AML-193 (cell line): ENCODE data around the gene LRRC14B.
"Not testable (repeated sequence)": the region's sequence is repeated elsewhere in the genome, so short reads cannot be mapped to it uniquely, and the experiment has no call there.

ENCODE experiments used
- DNase-seq, 2 experiments: peaks; one replicate each; lab custom pipeline; 2025; lab: John Stamatoyannopoulos, UW

The LRRC14B gene

DNA sequence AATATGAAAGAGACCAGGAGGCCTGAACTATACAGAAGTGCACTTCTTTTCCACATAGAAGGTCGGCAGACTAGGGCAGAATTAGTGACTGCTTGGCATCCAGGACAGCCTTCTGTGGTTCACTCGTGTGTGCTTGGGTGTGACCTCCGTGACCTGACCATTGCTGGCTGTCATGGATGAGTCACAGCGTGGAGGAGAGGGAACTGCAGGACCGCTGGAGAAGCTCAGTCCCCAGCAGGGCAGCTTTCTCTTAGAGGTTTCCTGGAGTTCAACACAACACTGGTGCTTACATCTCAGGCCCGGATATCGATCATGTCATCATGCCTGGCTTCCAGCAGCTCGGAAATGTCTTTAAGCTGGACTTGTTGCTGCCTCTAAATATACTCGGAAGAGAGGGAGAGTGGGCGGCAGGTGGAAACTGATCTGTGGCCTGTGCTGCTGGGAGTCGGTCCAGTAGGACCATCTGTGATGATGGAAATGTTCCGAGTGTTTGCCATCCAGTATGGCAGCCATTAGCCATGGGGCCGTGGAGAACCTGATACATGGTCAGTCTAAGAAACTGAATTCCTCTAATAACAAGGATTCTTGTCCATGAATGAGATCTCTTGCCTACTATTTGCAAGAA, 49.9 kb downstream of the LRRC14B start:
- DNase-seq, result not testable (repeated sequence)

DNA sequence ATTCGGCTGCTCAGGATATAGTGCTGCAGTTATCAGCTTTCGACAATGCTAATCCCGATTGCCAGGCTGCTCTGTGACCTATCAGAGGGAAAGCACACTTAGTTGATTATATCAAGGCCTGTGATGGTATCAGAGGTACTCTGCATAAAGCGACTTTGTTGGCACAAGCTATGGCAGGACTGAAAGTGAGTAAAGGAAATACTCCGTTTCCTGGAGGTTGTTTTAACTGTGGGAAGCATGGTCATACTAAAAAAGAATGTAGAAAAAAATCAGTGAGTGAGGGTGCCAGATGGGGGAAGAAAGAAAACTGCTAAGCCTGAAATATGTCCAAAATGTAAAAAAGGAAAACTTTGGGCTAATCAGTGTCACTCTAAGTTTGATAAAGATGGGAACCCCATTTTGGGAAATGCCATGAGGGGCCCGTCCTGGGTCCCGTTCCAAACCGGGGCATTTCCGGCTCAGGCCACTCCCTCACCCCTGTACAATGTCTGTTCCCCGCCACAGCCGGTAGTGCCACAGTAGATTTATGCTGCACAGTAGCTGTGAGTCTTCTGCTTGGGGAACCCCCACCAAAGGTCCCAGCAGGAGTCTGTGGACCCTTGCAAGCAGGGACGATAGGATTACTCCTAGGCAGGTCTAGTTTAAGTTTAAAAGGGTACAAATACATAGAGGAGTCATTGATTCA, 52.5 kb downstream of the LRRC14B start:
- not testable (repeated sequence) for DNase-seq

DNA sequence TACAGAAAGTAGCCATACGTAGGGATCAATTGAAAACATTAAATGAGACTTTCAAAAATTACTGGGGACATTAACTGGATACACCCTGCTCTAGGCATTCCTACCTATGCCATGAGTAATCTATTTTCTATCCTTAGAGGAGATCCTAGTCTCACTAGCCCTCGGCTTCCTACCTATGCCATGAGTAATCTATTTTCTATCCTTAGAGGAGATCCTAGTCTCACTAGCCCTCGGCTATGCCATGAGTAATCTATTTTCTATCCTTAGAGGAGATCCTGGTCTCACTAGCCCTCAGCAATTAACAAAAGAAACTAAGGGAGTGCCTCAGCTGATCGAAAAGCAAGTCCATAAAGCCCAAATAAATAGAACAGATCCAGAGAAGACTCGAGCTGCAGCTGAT, 54.4 kb downstream of the LRRC14B start:
- not testable (repeated sequence) for DNase-seq
